Parathyroid adenoma (tissue), 2 donors: Measurements from ENCODE around the gene BTNL9.

Experiments used
- H2AFZ ChIP-seq: fragments of 300-600 bp; sonication (generic); one replicate; pipeline ENCODE4 v1.7.0; 2017; ENCODE audit warnings: antibody characterized with exemption, mild to moderate bottlenecking
- H3K27ac ChIP-seq: fragments of 300-600 bp; sonication (generic); one replicate; pipeline ENCODE4 v1.7.0; 2017
- H3K27me3 ChIP-seq: fragments of 300-600 bp; sonication (generic); one replicate; pipeline ENCODE4 v1.7.0; 2017; ENCODE audit warnings: low read length; ENCODE audit not compliant: control insufficient read depth, insufficient read depth
- H3K36me3 ChIP-seq: fragments of 300-600 bp; sonication (generic); one replicate; pipeline ENCODE4 v1.7.0; 2017; ENCODE audit warnings: low read length; ENCODE audit not compliant: control insufficient read depth, insufficient read depth
- H3K4me1 ChIP-seq: fragments of 300-600 bp; sonication (generic); one replicate; pipeline ENCODE4 v1.7.0; 2017; ENCODE audit warnings: control low read depth
- H3K4me2 ChIP-seq: fragments of 300-600 bp; sonication (generic); one replicate; pipeline ENCODE4 v1.7.0; 2017; ENCODE audit warnings: low read length
- H3K4me3 ChIP-seq: fragments of 300-600 bp; sonication (generic); one replicate; pipeline ENCODE4 v1.7.0; 2017; ENCODE audit warnings: low read depth, low read length
- H3K79me2 ChIP-seq: fragments of 300-600 bp; sonication (generic); one replicate; pipeline ENCODE4 v1.7.0; 2017; ENCODE audit warnings: control low read depth
- H3K9ac ChIP-seq: fragments of 300-600 bp; sonication (generic); one replicate; pipeline ENCODE4 v1.7.0; 2017; ENCODE audit warnings: mild to moderate bottlenecking
- H3K9me3 ChIP-seq: fragments of 300-600 bp; sonication (generic); one replicate; pipeline ENCODE4 v1.7.0; 2017; ENCODE audit warnings: low read length; ENCODE audit not compliant: control insufficient read depth
- TF ChIP-seq, protein P1 (sequence below): fragments of 300-600 bp; sonication (generic); IDR thresholded peaks from one replicate; pipeline ENCODE4 v1.7.0; 2017; ENCODE audit warnings: antibody characterized with exemption, mild to moderate bottlenecking
- donor health status: primary hyperparathyroidism.

The BTNL9 gene

DNA sequence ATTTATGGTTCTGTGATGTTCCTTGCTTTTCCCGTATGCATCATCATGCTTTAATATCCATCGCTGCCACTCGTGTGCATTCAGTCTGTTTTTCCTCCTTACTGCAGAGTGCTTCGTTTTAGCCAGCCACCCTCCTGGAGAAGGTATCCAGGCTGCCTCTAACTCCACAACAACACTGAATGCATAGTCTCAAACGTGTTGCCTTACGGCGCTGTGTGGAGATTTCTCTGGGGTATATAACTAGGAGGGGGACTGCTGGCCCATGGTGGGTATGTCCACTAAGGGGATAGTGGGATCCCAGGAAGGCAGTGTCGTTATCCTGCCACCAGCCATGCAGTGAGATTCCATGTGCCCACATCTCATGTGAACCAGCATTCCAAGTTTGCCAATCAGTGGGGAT lies 16.4 kb downstream of the BTNL9 start:
- Histone ChIP-seq H3K27ac (no peak overlapping the region), H3K4me3 (no peak overlapping the region), H3K9me3 (no peaks in the 10 kb centered on the region), H3K9ac (no peak overlapping the region), H3K36me3 (no peaks in the 10 kb centered on the region), H3K27me3 (no peaks in the 10 kb centered on the region), H3K79me2 (no peaks in the 10 kb centered on the region), H3K4me2 (no peak overlapping the region), H3K4me1 (no peaks in the 10 kb centered on the region), H2AFZ (no peak overlapping the region)
- TF ChIP-seq, protein P1, sequence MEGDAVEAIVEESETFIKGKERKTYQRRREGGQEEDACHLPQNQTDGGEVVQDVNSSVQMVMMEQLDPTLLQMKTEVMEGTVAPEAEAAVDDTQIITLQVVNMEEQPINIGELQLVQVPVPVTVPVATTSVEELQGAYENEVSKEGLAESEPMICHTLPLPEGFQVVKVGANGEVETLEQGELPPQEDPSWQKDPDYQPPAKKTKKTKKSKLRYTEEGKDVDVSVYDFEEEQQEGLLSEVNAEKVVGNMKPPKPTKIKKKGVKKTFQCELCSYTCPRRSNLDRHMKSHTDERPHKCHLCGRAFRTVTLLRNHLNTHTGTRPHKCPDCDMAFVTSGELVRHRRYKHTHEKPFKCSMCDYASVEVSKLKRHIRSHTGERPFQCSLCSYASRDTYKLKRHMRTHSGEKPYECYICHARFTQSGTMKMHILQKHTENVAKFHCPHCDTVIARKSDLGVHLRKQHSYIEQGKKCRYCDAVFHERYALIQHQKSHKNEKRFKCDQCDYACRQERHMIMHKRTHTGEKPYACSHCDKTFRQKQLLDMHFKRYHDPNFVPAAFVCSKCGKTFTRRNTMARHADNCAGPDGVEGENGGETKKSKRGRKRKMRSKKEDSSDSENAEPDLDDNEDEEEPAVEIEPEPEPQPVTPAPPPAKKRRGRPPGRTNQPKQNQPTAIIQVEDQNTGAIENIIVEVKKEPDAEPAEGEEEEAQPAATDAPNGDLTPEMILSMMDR, result no peak

DNA sequence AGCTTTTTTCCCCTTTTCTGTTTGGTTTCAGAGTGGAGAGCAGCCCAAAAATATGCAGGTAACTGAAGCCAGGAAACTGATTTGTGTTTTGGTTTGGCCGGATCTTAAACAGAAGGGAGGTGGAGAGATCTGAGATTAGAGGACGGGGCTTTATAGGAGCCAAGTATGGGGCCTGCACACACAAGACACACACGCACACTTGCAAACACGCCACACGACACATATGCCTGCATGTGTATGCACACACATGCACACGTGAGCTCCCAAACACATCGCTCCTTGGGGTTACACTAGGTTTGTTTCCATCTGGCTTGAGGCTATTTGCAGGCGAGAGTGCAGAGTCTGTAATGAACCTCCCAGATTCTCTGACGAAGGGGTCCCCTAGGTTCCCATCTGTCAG lies 18.3 kb downstream of the BTNL9 start:
- H3K27me3 ChIP-seq, result no peaks in the 10 kb centered on the region

DNA sequence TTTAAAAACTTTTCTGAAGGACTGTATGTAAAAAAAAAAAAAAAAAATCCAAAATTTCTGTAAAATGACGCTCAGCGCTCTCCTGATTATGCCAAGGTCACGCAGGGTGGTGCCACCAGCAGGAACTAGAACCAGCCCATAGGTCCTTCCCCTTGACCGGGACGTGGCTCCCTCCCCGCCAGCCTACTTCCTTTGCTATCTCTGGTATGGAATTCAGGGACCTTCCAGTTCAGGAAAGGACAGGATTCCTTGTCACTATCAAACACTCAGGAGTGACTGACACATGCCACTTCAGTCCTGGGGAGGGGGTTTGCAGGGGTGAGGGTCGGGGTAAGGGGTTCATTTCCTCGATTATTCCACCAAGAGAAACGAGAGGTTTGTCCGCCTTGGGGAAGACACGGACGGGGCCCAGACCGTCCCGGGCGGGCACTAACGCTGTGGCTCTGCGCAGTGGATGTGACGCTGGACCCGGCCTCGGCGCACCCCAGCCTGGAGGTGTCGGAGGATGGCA lies 18.8 kb downstream of the BTNL9 start:
- H3K4me1 ChIP-seq, result peaks cover 3% of the 10 kb centered on the region
- H3K79me2 ChIP-seq, result no peaks in the 10 kb centered on the region
- H3K9me3 ChIP-seq, result no peaks in the 10 kb centered on the region
- no peak overlapping the region for H2AFZ ChIP-seq
- H3K4me3 ChIP-seq, result no peak overlapping the region
- H3K27ac ChIP-seq, result no peak overlapping the region
- no peaks in the 10 kb centered on the region for H3K36me3 ChIP-seq
- no peak overlapping the region for H3K4me2 ChIP-seq
- TF ChIP-seq, protein P1, result no peak
- H3K27me3 ChIP-seq, result no peaks in the 10 kb centered on the region
- H3K9ac ChIP-seq, result no peak overlapping the region

More for the DNA sequence above, 18.3 kb downstream of the BTNL9 start:
- H3K79me2 ChIP-seq, result no peaks in the 10 kb centered on the region
- no peaks in the 10 kb centered on the region for H3K9me3 ChIP-seq
- H3K4me3 ChIP-seq, result no peak overlapping the region
- TF ChIP-seq, protein P1, result no peak
- no peak overlapping the region for H3K9ac ChIP-seq
- H3K4me1 ChIP-seq, result peaks cover 3% of the 10 kb centered on the region
- H3K36me3 ChIP-seq, result no peaks in the 10 kb centered on the region
- no peak overlapping the region for H2AFZ ChIP-seq
- no peak overlapping the region for H3K4me2 ChIP-seq
- no peak overlapping the region for H3K27ac ChIP-seq

DNA sequence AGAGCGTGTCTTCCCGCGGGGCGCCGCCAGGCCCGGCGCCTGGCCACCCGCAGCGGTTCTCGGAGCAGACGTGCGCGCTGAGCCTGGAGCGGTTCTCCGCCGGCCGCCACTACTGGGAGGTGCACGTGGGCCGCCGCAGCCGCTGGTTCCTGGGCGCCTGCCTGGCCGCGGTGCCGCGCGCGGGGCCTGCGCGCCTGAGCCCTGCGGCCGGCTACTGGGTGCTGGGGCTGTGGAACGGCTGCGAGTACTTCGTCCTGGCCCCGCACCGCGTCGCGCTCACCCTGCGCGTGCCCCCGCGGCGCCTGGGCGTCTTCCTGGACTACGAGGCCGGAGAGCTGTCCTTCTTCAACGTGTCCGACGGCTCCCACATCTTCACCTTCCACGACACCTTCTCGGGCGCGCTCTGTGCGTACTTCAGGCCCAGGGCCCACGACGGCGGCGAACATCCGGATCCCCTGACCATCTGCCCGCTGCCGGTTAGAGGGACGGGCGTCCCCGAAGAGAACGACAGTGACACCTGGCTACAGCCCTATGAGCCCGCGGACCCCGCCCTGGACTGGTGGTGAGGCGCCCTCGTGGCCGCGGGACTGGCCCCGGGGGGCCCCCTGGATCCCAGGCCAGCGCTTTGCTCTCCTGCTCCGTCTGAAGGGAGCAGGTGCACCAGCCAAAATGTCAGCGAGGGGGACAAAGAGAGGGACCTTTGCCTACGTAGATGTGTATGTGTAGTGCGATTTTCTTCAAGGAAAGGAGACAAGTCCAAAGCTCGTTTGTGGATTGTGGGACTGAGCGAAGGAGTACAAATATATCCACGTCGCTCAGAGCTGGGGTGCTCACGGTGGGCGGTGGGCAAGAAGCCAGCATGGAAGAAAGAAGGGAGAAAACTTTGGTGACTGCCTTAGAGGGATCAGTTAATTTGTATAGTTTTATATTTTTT lies 19.5 kb downstream of the BTNL9 start:
- H2AFZ ChIP-seq, result no peak overlapping the region
- TF ChIP-seq, protein P1, result no peak
- no peak overlapping the region for H3K4me2 ChIP-seq
- no peaks in the 10 kb centered on the region for H3K9me3 ChIP-seq
- no peaks in the 10 kb centered on the region for H3K27me3 ChIP-seq
- peaks cover 3% of the 10 kb centered on the region for H3K4me1 ChIP-seq
- no peak overlapping the region for H3K4me3 ChIP-seq
- H3K27ac ChIP-seq, result no peak overlapping the region
- no peak overlapping the region for H3K9ac ChIP-seq
- no peaks in the 10 kb centered on the region for H3K79me2 ChIP-seq
- no peaks in the 10 kb centered on the region for H3K36me3 ChIP-seq
